Right forelimb (tissue), 1 donor: ENCODE measurements around the gene TMEM267.
"Not testable (repeated sequence)": the region's sequence is repeated elsewhere in the genome, so short reads cannot be mapped to it uniquely, and the experiment has no call there.

Experiments used
- DNase-seq: peaks from one replicate; pipeline ENCODE4 v3.0.0-alpha.2; 2018

The TMEM267 gene

DNA sequence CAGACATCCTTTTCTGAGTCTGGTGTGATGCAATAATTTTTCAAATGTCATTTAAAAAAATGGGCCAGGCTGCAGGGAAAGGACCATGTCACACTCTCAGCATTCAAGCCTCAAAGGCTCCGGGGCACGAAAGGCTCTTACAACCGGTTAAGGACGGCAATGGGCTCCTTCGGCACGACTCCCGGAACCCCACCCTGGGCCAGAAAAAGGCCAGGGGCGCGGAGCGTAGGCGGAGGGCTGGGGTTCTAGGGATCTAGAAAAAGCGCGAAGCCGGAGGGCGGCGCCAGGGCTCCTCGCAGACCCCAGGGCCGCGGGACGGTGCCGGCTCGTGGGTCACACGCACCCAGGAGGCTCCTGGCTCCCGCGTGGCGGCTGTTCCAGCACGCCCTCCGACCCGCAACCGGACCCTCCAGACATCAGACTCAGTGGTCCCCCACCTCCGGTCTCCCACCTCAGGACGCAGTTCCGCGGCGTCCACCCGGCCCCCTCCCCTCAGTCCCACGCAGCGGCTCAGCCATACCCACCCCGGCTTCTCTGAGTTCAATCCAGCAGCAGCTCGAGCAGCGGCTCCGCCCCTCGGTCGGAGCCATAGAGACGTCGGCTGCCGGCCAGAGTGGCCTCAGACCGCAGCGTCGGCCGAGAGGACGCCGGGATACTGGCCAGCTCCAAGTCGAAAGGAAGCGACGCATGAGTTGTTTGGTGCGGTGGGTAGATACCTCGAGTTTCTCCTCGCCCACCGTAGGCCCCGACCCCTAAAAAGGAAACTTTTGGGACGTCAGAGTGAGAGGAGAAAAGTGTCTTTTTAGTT lies at the start of gene TMEM267:
Gene TMEM267 (minus strand): TSS at position 568 of the 808 bp plus-strand sequence. CDS start 29,896 bp downstream, outside the sequence.
- peak; percentile 95 for DNase-seq

- DNase-seq, result no peak
Measured at GRCh38 chr5:43530648-43531047, 47.0 kb upstream of the TMEM267 start.

DNA sequence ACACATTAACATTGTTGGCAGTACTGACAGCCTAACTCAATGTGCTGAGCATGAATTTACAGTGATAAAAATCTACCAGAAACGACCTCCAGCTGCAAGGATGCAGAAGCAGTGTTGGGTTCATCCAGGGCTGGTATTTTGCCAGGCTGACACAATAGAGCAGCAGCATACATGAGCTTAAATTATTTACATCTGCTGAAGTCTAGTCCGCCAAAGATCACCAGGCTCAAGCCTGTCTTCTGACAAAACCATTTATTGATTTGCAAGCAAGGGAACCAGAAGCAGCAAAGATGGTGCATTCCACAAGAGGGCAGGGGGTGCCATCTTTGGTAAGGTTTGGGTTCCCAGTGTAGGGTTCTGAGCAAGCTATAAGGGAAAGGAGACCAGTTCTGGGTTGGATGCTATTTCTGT lies 40.0 kb upstream of the TMEM267 start:
- DNase-seq, result peak; percentile 44

GRCh38 chr5:43520615-43521014 lies 37.0 kb upstream of the TMEM267 start:
- no peak for DNase-seq

DNA sequence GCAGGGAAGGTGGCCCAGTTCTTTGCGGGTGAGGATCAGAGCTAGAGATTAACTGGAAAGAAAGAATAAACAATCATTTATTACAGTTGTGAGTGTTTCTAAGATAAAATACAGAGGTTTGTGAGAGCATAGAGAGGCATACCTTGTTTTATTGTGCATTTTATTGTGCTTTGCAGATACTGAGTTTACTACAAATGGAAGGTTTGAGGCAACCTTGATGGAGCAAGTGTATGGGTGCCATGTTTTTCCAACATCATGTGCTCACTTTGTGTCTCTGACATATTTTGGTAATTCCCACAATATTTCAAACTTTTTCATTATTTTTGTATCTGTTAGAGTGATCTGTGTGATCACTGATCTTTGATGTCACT lies 32.0 kb upstream of the TMEM267 start:
- DNase-seq, result no peak

DNA sequence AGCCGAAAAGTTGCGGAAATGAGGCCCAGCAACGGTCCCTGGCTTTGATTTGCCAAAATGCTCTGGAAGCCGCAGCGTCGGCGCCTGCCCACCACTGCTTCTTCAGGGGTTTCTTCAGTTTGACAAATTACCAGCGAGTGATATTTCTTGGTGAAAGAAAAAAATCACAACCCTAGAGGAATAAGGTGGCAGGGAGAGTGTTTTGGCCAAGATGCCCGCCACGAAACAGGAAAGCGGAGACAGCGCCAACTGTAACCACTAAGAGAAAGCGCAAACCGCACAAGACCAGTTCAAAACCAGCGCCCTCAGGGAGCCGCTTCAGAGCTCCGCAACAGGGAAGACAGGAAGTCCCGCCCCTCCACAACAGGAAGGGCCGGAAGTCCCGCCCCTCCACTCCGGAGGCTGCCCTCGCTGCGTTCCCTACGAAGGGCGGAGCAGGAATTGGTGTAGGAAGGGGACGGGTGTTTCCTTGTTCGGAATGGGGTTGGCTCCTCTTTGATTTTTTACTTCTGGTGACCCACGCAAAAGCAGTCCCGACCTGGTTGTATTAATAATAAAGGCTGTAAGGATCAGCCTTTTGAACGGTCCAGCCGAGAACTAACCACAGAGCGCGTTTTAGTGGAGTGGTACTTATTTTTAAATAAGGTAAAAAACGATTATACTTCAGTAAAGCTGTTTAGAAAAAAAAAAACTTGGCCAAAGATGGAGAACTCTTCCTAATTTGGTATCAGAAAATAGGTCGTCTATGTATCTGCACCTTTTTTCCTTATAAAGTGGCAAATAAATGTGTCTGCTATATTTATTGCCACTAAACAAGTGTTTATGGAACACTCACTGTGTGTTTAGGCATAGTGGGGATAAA lies 31.4 kb upstream of the TMEM267 start, which contains the start of gene C5orf34:
Gene C5orf34 (minus strand): TSS at position 333 of the 862 bp plus-strand sequence. CDS start 5,809 bp downstream, outside the sequence.
- DNase-seq, result peak; percentile 98

- no peak for DNase-seq
Measured at GRCh38 chr5:43514471-43514815, 30.8 kb upstream of the TMEM267 start.

GRCh38 chr5:43514025-43514424 lies 30.4 kb upstream of the TMEM267 start:
- no peak for DNase-seq

- not testable (repeated sequence) for DNase-seq
Measured at GRCh38 chr5:43511062-43511461, 27.4 kb upstream of the TMEM267 start.

- no peak for DNase-seq
Measured at GRCh38 chr5:43498581-43498980, 14.9 kb upstream of the TMEM267 start.

DNA sequence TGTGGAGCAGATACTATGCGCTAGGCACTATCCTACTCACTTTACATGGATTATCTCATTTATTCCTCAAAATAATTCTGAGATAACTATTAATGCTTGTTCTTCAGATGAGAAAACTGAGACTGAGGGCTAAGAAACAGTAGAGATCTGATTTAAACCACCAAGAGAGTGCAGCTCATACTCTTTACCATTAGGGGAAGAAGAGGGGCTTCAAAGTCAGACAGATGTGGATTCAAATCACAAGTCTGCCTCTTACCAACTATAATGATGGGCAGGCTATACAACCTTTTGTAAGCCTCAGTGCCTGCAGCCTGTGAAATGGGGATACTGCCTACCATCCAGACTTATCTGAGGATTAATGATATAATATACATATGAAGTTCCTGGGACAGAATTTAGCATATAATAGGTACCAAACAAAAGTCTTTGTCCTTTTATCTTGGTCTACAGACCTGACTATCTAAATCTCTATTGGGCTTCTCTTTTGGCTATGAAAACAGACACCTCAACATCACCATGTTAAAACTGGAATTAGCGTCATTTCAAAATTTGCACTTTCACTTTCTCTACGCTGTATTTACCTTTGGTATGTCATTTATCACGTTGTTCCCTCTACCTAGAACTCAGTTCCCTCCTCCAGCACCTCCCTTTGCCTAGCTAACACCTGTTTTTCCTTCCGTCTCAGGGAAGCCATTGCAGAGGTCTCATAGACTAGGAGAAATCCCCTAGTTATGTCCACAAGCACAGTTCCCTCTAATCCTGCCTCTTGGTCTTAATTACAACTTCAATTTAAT lies 13.8 kb upstream of the TMEM267 start:
- no peak for DNase-seq

DNA sequence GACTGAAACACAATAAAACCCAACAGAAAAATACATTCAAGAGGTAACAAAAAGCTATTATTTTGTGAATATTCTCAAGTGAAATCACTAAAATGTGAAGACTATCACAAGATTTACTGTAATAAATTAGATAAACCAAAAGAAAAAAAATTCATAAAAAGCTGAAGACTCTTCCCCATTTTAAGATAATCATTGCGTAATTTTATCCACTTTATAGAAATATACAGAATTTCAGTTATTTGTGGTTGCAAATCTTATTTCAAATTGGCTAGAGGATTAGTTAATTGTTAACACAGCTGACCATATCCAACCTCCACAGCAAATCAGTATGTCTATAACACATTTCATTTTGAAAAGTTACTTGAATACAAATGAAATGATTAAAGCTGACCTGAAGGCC lies 7.7 kb upstream of the TMEM267 start:
- no peak for DNase-seq

- DNase-seq, result no peak
Measured at GRCh38 chr5:43486353-43486752, 2.7 kb upstream of the TMEM267 start.

GRCh38 chr5:43485406-43485805 lies 1.7 kb upstream of the TMEM267 start:
- no peak for DNase-seq

DNA sequence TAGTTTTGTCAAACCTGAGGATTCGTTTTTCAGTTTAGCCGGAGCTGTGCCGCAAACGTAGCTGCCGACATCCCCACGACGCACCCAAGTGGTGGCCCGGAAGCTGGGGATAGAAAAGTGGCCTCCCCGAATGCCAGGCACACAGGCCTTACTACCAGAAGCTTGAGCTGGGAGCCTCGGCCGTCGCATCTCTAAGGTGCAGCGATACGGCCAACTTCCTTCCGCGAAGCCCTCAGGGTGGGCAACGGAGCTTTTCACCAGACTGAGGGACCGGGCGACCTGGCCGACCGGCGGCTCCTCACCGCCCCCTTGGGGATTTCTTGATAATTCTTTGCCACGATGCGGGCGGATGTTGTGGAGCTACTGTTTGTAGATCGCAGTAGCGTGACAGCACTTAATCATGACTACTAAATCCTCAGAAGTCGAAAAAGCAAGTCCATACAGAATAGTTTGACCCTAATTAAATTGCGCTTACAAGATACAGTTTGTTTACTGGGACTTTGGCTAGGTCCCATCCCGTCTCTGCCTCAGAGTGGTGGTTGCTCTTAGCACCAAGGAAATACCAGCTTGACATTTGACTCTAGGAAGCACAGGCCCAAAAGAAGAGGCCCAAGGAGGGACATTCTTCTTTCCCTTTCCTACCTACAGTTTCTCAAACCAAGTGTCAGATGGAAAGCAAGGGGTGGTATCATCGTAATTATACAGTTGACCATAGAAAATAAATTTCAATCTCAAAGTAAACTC lies 613 bp upstream of the TMEM267 start:
- DNase-seq, result peak; percentile 89

- no peak for DNase-seq
Measured at GRCh38 chr5:43482490-43483297, 971 bp downstream of the TMEM267 start.

DNA sequence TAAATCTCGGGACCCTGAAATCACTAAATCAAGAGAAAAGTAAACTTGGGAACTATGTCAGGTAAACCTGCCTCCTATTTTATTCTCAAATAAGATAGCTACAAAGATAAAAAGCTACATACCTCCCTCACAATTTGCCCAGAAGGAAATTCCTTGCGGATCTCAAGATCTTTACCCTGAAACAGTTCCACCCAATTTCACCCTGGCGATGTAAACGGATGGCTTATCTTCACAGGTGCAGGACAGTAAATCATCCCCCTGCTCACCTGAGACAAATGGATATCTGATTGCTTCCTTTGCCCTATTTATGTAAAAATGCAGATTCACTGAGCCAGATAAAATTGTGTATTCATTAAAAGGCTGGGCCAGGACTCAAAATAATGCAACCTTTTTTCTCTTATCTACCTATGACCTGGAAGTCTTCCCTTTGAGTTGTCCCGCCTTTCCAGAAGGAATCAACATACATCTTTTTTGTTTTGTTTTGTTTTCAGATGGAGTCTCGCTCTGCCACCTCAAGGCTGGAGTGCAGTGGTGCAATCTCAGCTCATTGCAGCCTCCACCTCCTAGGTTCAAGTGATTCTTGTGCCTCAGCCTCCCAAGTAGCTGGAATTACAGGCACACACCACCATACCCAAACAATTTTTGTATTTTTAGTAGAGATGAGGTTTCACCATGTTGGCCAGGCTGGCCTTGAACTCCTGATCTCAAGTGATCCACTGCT lies 13.8 kb downstream of the TMEM267 start:
- DNase-seq, result no peak

DNA sequence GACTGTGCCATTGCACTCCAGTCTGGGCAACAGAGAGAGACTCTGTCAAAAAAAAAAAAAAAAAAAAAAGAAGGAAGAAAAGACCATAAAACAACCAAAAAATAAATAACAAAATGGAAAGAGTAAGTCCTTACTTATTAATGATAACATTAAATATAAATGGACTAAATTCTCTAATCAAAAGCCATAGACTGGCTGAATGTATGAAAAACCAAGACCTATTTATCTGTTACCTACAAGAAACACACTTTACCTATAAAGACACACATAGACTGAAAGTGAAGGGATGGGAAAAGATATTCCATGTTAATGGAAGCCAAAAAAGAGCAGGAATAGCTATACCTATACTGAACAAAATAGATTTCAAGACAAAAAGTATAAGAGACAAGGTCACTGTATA lies 16.6 kb downstream of the TMEM267 start:
- DNase-seq, result no peak

DNA sequence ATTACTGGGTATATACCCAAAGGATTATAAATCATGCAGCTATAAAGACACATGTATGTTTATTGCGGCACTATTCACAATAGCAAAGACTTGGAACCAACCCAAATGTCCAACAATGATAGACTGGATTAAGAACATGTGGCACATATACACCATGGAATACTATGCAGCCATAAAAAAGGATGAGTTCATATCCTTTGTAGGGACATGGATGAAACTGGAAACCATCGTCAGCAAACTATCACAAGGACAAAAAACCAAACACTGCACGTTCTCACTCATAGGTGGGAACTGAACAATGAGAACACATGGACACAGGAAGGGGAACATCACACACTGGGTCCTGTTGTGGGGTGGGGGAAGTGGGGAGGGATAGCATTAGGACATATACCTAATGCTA lies 18.2 kb downstream of the TMEM267 start:
- DNase-seq, result not testable (repeated sequence)

- DNase-seq, result no peak
Measured at GRCh38 chr5:43461066-43461465, 22.6 kb downstream of the TMEM267 start.

DNA sequence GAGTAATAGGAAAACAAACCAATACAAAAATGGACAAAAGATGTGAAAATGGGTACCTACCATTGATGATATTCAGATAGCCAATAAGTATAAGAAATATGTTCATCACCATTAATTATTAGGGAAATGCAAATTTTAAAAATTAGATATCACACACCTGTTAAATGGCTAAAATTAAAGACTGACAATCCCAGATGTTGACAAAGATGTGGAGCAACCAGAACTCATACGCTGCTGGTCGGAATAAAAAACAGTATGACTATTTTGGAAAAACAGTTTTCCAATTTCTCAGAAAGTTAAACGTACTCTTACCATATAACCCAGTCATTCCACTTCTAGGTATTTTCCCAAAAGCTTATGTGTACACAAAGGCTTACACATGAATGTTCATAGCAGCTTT lies 27.1 kb downstream of the TMEM267 start:
- DNase-seq, result no peak
